ENCODE data around the gene RAB20. TPM values are rescaled to one million over a fixed set of nuclear protein-coding genes. Genes with fewer than 3 reads are reported as not detected.

RAB20 gene
- total RNA-seq, 1 experiment from 2014 or later, result 14.3 TPM

- no peaks in the 10 kb centered on the region; the same call in 1 of the 2 replicates for H3K9me3 Mint-ChIP-seq
- CTCF ChIA-PET, result no interaction called here
- DNase-seq (ENCODE audit: low spot score) (no peak), ATAC-seq (no peak)
- peaks cover 47% of the 10 kb centered on the region for H3K36me3 Mint-ChIP-seq
- POLR2A ChIA-PET, result no interaction called here
- no peak for TF ChIP-seq ELF4 (CRISPR knock-in tag; IDR thresholded peaks at IDR 0.05; ENCODE audit: low read depth)
- TF ChIP-seq NR1H2 (CRISPR knock-in tag; IDR thresholded peaks at IDR 0.05), result no peak
- no peak for TF ChIP-seq SMAD4 (CRISPR knock-in tag; IDR thresholded peaks at IDR 0.05)
- TF ChIP-seq ZNF671 (CRISPR knock-in tag; IDR thresholded peaks at IDR 0.05), result no peak
- TF ChIP-seq IRF2 (CRISPR knock-in tag; IDR thresholded peaks at IDR 0.05; ENCODE audit: borderline replicate concordance, low read depth), result no peak
- TF ChIP-seq ZNF317 (CRISPR knock-in tag; IDR thresholded peaks at IDR 0.05; ENCODE audit: borderline replicate concordance, low read depth), result no peak
- no peak for TF ChIP-seq GTF2I (CRISPR knock-in tag; conservative IDR thresholded peaks at IDR 0.05)
- TF ChIP-seq ZNF281 (CRISPR knock-in tag; IDR thresholded peaks at IDR 0.05), result no peak
- TF ChIP-seq ZNF219 (CRISPR knock-in tag; IDR thresholded peaks at IDR 0.05; ENCODE audit: borderline replicate concordance), result no peak
- TF ChIP-seq ARID4B (CRISPR knock-in tag; IDR thresholded peaks at IDR 0.05; ENCODE audit: borderline replicate concordance), result no peak
- no peak for TF ChIP-seq ZNF232 (CRISPR knock-in tag; IDR thresholded peaks at IDR 0.05)
- no peak for TF ChIP-seq SMAD3 (CRISPR knock-in tag; IDR thresholded peaks at IDR 0.05; ENCODE audit: borderline replicate concordance)
- H3K4me3 Mint-ChIP-seq, result no peak overlapping the region
- no peaks in the 10 kb centered on the region for H3K27me3 Mint-ChIP-seq (ENCODE audit: low read depth)
- H3K4me1 Mint-ChIP-seq, result peaks cover 6% of the 10 kb centered on the region
- H3K27ac Mint-ChIP-seq, result peak overlapping the region; percentile 24
Observed at GRCh38 chr13:110474713-110475112, 86.8 kb downstream of the RAB20 start.

Other genes starting within 250 kb of the RAB20 start
- 26.8 to 29.3 TPM (median 27.9 TPM) in 3 replicates for gene NAXD, start 53.8 kb upstream of the RAB20 start, total RNA-seq (2021)
- 39.9 to 50.9 TPM (median 50.0 TPM) in 3 replicates for gene CARS2, start 144.4 kb upstream of the RAB20 start, total RNA-seq (2021)
- 26.2 to 27.5 TPM (median 26.9 TPM) in 3 replicates for gene ING1, start 152.0 kb upstream of the RAB20 start, total RNA-seq (2021)